Body of pancreas (tissue), 4 donors: ENCODE measurements around the gene CTSV.

ENCODE experiments used
- CTCF ChIP-seq, 7 experiments: fragments of 450-650 bp in 4 of 7; fragments of 200-600 bp in 3 of 7; sonication (generic) in 3 of 7; IDR thresholded peaks; one replicate each; pipeline ENCODE4 v1.5.1; 2016 to 2019; ENCODE audit warnings: antibody characterized with exemption in 7 of 7
- POLR2A ChIP-seq, 3 donors: fragments of 450-650 bp; IDR thresholded peaks; one replicate each; pipeline ENCODE4 v1.6.1; 2016; ENCODE audit warnings: antibody characterized with exemption in 3 of 3, mild to moderate bottlenecking in 2 of 3

DNA sequence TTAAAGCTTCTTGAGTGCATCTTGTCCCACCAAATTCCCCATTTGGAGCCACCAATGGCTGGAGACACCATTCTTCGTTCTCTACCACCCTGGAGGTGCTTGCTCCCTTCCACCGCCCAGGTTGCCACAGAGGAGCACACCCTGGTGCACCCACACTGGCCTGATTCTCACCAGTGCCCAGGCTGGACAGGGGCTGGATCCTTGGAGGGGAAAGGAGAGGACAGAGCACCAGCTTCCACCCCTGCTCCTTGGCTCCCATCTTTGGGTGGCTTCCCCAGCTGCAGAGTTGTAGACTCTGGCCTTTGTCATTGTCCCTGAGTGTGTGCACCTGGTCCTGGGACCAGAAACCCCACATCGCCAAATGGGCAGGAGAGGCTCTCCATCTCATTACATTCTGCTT, 21.9 kb upstream of the CTSV start:
- no peak for TF ChIP-seq CTCF (IDR thresholded peaks at IDR 0.05)
- no peak for TF ChIP-seq POLR2A (IDR thresholded peaks at IDR 0.05)
